ENCODE measurements around the gene DIS3L2. TPM values are rescaled to one million over a fixed set of nuclear protein-coding genes. Genes with fewer than 3 reads are reported as not detected.
A peak's percentile ranks its signal among the peaks of the same experiment; 100 is the strongest.

Gene DIS3L2, protein sequence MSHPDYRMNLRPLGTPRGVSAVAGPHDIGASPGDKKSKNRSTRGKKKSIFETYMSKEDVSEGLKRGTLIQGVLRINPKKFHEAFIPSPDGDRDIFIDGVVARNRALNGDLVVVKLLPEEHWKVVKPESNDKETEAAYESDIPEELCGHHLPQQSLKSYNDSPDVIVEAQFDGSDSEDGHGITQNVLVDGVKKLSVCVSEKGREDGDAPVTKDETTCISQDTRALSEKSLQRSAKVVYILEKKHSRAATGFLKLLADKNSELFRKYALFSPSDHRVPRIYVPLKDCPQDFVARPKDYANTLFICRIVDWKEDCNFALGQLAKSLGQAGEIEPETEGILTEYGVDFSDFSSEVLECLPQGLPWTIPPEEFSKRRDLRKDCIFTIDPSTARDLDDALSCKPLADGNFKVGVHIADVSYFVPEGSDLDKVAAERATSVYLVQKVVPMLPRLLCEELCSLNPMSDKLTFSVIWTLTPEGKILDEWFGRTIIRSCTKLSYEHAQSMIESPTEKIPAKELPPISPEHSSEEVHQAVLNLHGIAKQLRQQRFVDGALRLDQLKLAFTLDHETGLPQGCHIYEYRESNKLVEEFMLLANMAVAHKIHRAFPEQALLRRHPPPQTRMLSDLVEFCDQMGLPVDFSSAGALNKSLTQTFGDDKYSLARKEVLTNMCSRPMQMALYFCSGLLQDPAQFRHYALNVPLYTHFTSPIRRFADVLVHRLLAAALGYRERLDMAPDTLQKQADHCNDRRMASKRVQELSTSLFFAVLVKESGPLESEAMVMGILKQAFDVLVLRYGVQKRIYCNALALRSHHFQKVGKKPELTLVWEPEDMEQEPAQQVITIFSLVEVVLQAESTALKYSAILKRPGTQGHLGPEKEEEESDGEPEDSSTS
- 12.5 and 19.9 TPM in 2 replicates for total RNA-seq (2014; rRNA removed)
- 9.3 TPM for polyA plus RNA-seq (2012)

DNA sequence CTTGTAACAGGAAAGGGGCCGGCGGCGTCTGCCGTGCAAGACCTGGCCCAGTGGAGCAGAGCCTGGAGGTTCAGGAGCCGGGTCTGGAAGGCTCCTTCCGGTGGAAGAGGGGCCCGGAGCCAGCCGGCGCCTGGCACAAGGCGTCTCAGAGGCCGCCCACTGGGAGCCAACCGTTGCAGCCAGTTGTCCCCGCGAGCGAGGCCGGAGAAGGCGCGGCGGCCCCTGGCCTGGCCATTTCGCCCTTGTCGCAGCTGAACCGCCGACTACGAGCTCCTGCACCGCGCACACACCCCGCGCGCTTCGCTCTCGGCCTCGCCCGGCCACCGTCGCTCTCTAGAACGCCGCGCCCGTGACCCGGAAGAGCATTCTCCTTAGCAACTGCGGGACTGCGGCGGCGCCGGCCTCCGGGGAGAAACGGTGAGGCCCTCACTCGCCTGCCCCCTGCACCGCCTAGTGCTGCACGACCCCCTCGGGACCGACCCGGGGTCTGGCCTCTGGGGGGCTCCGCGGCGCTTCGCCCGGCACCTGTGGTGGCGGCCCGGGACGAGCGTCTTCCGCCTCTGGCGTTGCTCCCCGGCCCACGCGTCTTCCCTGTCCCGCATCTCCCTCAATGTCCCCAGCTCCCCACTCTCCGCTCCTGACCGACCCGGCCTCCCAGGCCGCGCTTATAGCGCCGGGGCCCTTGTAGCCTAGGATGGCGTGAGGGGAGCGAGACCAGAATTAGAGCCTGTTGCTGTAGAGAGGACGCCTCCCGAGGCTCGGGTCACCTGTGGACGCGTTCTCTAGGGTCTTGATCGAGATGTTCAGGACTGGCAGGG lies at the start of gene DIS3L2:
DIS3L2 (plus strand) TSS at position 365 of the 818 bp plus-strand sequence. CDS start 53,215 bp downstream, outside the sequence.
- peak; percentile 80 for DNase-seq (ENCODE audit: low read depth)

DNA sequence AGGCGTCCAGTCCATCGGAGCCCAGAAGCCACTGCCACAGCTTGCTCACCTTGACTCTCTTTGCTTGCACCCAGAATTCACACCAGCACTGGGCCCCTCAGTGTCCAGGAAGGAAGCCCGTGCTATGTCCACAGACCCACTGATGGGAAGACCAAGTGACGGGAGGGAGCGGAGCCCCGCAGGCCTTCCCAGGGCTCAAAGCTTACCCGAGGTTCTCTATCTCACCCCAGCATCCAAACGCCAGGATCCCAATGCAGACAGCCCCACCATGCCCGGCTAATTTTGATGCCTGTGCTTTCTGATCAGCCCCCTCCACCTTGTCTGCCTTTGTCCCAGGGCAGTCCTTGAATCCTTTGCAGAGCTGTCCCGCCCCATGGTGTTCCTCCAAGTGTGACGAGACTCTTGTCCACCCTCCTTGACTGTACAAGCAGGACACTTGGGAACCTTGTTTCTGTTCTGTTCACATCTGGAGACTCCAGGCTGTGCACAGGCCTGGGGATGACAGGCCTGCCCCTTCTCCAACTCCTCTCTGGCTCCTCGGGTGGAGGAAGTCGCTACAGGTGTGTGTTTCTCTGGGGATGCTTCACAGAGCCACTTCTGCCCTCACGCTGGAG lies 47.3 kb upstream of the DIS3L2 start:
- DNase-seq (ENCODE audit: low read depth), result no peak

GRCh38 chr2:231917280-231918066 lies 44.0 kb upstream of the DIS3L2 start:
- DNase-seq (ENCODE audit: low read depth), result no peak

- DNase-seq (ENCODE audit: low read depth), result no peak
Observed at GRCh38 chr2:231918501-231919330, 42.8 kb upstream of the DIS3L2 start.

DNA sequence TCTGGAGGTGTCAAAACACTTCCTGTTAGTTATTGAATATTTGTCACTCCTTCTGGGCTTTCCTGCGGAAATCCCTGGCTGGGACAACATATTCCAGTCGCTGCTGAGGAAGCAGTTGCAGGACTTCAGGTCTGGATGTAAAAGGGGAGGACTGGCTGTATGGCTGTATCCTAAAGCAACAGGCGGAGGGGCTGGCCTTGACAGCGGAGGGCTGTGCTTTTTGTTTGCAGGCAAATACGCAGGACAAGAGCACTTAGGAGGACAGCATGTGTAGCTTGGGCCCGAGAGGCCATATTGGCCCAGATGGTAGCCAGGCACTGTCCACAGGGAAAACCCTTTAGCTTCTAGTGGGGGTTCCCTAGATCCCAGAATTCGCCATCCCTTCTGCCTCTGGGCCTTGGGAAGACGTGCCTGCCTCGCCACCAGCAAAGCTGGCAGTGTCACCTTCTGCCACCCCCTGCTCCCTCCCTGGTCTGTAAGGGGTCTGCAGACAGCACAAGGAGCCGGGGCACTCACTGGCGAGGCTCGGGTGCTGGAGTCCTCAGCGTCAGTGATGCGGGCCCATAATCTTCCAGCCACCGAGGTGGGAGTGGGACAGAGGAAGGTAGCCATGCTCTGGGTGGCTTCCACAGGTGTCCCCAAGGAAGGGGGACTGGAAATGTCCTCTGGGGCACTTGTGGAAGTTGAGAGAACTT lies 42.0 kb upstream of the DIS3L2 start:
- no peak for DNase-seq (ENCODE audit: low read depth)

DNA sequence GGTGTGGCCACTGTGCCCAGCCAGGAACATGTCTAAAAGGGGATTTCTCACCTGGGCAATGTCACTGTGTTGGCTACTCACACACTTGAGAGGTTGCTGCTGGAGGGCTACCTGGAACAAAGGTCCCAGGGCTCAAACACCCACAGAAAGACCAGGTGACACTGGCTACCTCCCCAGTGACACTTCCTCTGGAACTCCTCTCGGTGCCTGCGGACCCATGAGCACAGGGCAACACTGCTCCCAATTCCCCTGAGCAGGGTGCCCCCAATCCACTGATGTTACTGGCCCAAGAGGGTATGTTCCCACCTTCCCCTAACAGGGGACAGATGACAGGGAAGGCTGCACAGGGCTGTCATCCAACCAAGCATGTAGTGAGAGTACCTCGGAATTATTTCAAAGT lies 41.1 kb upstream of the DIS3L2 start:
- no peak for DNase-seq (ENCODE audit: low read depth)

DNA sequence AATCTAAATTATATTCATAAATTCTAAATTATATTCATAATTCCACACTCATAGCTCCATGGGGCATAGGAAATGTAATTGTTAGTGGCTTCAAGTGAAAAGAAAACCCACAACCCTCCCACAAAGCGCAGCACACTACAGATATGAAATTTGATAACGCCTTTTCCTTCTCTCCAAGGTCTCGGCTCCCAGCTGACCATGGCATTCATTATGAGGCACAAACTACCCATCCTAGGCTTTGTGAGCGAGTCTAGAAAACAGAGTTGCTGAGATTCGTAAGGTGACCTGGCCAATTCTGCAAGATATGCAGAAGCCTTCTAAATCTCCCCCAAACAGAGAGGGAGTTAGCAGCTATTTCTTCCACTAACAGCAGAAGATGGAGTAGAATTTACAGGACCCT lies 40.7 kb upstream of the DIS3L2 start:
- DNase-seq (ENCODE audit: low read depth), result no peak

GRCh38 chr2:231922311-231923009 lies 39.1 kb upstream of the DIS3L2 start:
- DNase-seq (ENCODE audit: low read depth), result no peak

GRCh38 chr2:231923010-231923344 lies 38.5 kb upstream of the DIS3L2 start:
- DNase-seq (ENCODE audit: low read depth), result no peak

- no peak for DNase-seq (ENCODE audit: low read depth)
Observed at GRCh38 chr2:231923951-231924888, 37.3 kb upstream of the DIS3L2 start.

GRCh38 chr2:231924889-231925275 lies 36.6 kb upstream of the DIS3L2 start:
- no peak for DNase-seq (ENCODE audit: low read depth)

- peak; percentile 73 for DNase-seq (ENCODE audit: low read depth)
Observed at GRCh38 chr2:231925303-231926179, 36.0 kb upstream of the DIS3L2 start.

- peak; percentile 32 for DNase-seq (ENCODE audit: low read depth)
Observed at GRCh38 chr2:231926180-231926741, 35.3 kb upstream of the DIS3L2 start, which contains the start of gene NPPC. Gene NPPC (minus strand): TSS chr2:231926396. CDS start chr2:231926249, 147 bp downstream.

DNA sequence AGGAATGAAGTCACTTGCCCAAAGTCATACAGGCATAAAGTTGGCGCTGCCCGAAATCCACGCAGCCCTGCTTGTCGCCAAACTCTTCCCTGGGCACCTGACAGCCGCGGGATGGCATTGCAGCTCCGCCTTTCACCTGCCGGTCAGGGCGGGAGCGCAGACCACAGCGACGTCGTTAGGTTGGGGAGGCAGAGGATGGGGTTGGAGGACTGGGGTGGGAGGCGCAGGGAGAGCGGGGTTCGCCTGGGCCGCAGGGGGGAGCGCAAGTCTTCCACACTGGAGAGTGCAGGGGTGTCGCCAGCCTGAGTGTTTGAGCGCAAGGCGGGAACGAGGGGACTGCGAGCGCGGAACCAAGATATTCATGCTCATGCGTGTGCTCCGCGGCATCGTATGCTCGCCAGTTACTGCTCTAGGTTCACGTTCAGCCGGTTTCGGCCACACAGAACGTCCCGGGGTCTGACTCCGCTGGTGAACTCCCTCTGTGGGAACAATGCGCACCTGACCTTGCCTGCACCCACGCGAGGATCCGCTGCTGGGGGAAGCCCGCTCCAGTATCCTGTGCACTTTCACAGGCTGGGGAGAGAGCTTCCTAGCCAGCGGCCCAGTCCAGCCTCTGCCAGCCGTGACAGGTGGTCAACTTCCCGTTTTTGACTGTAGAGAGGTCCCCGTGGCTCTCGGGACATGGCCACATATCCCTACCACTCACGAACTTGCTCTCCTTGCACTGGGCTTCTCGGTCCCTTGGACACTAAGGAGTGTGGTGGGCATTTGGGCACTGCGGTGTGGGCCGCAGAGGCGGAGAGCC lies 34.5 kb upstream of the DIS3L2 start:
- no peak for DNase-seq (ENCODE audit: low read depth)

- DNase-seq (ENCODE audit: low read depth), result no peak
Observed at GRCh38 chr2:231927566-231927890, 34.0 kb upstream of the DIS3L2 start.

All from LHCN-M2 (cell line).